ENCODE measurements around the gene CORT.

Gene CORT

DNA sequence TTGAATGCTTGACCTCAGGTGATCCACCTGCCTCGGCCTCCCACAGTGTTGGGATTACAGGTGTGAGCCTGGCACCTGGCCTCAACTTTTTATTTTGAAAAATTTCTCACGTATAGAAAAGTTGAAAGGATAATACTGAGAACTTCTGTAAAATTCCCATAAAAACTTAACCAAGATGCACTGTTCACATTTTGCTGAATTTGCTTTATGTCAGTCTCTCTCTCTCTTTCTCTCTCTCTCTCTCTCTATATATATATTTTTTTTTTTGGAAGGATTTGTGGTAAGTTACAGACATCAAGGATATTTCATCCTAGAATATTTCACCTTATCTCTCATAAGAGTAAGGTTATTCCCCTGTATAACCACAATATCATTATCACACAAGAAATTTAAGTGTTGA, 30.8 kb downstream of the CORT start:
- peaks cover 0 to 2% of the 10 kb centered on the region in 2 experiments for H3K4me1 ChIP-seq (ENCODE audit: control insufficient read depth in 1 of 2, insufficient read depth in 2 of 2, low read length in 2 of 2)

DNA sequence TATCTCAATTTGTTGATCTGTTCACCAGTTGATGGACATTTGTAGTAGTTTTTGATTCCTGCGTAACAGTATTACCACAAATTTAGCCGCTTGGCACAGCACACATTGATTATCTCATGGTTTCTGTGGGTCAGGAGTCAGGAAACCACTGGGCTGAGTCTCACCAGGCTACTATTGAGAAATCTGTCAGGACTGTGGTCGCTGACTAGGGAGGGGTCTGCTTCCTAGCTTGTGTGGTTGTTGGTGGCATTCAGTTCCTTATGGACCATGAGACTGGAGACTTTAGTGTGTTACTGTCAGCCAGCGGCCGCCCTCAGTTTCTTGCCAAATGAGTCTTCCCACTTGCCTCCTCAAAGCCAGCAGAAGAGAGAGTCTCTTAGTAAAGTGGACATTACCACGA, 34.7 kb downstream of the CORT start:
- H3K36me3 ChIP-seq (ENCODE audit: control insufficient read depth in 1 of 2, insufficient read depth in 2 of 2, low read length in 2 of 2), result peaks cover 0 to 2% of the 10 kb centered on the region in 2 experiments
- no peak overlapping the region for H3K27ac ChIP-seq (ENCODE audit: low read depth, low read length)
- H4K8ac ChIP-seq (ENCODE audit: low read depth, low read length), result no peak overlapping the region
- H3K4ac ChIP-seq (ENCODE audit: low read depth, low read length), result peak overlapping the region; percentile 5
- H3K9ac ChIP-seq (ENCODE audit: low read length), result no peak overlapping the region
- H3K79me2 ChIP-seq (ENCODE audit: control insufficient read depth, insufficient read depth, low read length, poor library complexity), result no peaks in the 10 kb centered on the region
- H3K27me3 ChIP-seq (ENCODE audit: insufficient read depth, low read length), result no peaks in the 10 kb centered on the region
- no peak overlapping the region for H3K4me2 ChIP-seq (ENCODE audit: low read length)
- no peak overlapping the region for H4K91ac ChIP-seq (ENCODE audit: low read depth, low read length)
- no peak overlapping the region for H2BK12ac ChIP-seq (ENCODE audit: low read length)
- H3K9me3 ChIP-seq (ENCODE audit: insufficient read depth, low read depth, low read length), result no peaks in the 10 kb centered on the region
- peak in 1 of 2 donors; percentile 6 for DNase-seq
- no peak overlapping the region for H3K4me3 ChIP-seq (ENCODE audit: low read depth, low read length)
- H3K23ac ChIP-seq (ENCODE audit: low read length), result no peak overlapping the region
- H2AK5ac ChIP-seq (ENCODE audit: low read length), result no peak overlapping the region
- no peaks in the 10 kb centered on the region for H3K79me1 ChIP-seq (ENCODE audit: low read length)
- H3K14ac ChIP-seq (ENCODE audit: low read length), result no peak overlapping the region
- WGBS (ENCODE audit: extremely low coverage, insufficient coverage, insufficient read length), result no CpG with 5 or more reads among the region's 6 CpGs
- no peak overlapping the region for H2BK5ac ChIP-seq (ENCODE audit: low read depth, low read length, poor library complexity)
- no peak overlapping the region for H2BK120ac ChIP-seq (ENCODE audit: insufficient read depth, low read length, poor library complexity)
- H3K4me1 ChIP-seq (ENCODE audit: control insufficient read depth in 1 of 2, insufficient read depth in 2 of 2, low read length in 2 of 2), result no peaks in the 10 kb centered on the region
- H3K18ac ChIP-seq (ENCODE audit: low read length), result no peak overlapping the region
- no peak overlapping the region for H2AFZ ChIP-seq (ENCODE audit: insufficient read depth, low read length, poor library complexity)
- no peak overlapping the region for H4K12ac ChIP-seq (ENCODE audit: low read depth, low read length)

More for the DNA sequence above, 30.8 kb downstream of the CORT start:
- no peak overlapping the region for H3K4me2 ChIP-seq (ENCODE audit: low read length)
- no peak overlapping the region for H4K12ac ChIP-seq (ENCODE audit: low read depth, low read length)
- peaks cover 0 to 3% of the 10 kb centered on the region in 2 experiments for H3K36me3 ChIP-seq (ENCODE audit: control insufficient read depth in 1 of 2, insufficient read depth in 2 of 2, low read length in 2 of 2)
- no peak overlapping the region for H2AFZ ChIP-seq (ENCODE audit: insufficient read depth, low read length, poor library complexity)
- no peak for DNase-seq
- H3K4ac ChIP-seq (ENCODE audit: low read depth, low read length), result no peak overlapping the region
- no peak overlapping the region for H3K14ac ChIP-seq (ENCODE audit: low read length)
- no peak overlapping the region for H3K23ac ChIP-seq (ENCODE audit: low read length)
- no peak overlapping the region for H3K9ac ChIP-seq (ENCODE audit: low read length)
- H2AK5ac ChIP-seq (ENCODE audit: low read length), result no peak overlapping the region
- H3K9me3 ChIP-seq (ENCODE audit: insufficient read depth, low read depth, low read length), result no peaks in the 10 kb centered on the region
- no peaks in the 10 kb centered on the region for H3K79me2 ChIP-seq (ENCODE audit: control insufficient read depth, insufficient read depth, low read length, poor library complexity)
- no peak overlapping the region for H2BK12ac ChIP-seq (ENCODE audit: low read length)
- H3K4me3 ChIP-seq (ENCODE audit: low read depth, low read length), result no peak overlapping the region
- H3K27ac ChIP-seq (ENCODE audit: low read depth, low read length), result no peak overlapping the region
- H4K91ac ChIP-seq (ENCODE audit: low read depth, low read length), result no peak overlapping the region
- WGBS (ENCODE audit: extremely low coverage, insufficient coverage, insufficient read length), result no CpG with 5 or more reads among the region's 2 CpGs
- no peak overlapping the region for H2BK5ac ChIP-seq (ENCODE audit: low read depth, low read length, poor library complexity)
- no peak overlapping the region for H3K18ac ChIP-seq (ENCODE audit: low read length)
- no peaks in the 10 kb centered on the region for H3K27me3 ChIP-seq (ENCODE audit: insufficient read depth, low read length)
- no peak overlapping the region for H2BK120ac ChIP-seq (ENCODE audit: insufficient read depth, low read length, poor library complexity)
- no peak overlapping the region for H4K8ac ChIP-seq (ENCODE audit: low read depth, low read length)
- H3K79me1 ChIP-seq (ENCODE audit: low read length), result no peaks in the 10 kb centered on the region

DNA sequence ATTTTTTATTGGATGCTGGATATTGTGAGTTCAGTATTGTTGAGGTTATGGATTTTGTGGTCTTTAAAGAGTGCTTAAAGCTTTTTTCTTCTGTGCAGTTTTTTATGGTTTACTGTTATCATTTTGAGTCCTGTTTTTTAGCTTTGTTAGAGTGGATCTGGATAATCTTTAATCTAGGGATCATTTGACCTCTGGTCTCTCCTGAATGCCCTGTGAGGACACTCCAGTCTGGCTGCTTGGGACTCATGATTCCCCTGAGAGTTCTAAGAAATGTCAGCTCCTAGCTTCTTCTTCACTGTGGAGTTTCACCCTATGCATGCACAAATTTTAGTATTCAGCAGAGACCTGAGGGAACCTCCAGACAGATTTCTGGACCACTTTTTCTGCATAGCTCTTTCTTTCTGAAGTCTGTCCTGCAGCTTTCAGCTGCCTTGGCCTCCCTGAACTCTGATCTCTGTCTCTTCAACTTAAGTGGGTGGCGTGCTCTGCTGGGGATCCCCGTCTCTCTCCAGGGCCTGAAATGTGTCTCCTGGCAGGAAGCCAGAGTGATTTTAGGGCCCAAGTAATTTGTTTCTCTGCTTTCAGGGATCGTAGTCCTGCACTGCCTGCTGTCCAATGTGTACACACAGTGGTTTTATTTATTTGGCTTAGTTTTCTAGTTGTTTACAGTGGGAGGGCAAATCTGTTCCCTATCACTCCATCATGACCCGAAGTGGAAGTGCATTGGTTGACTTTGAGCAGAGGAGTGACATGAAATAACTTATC, 39.6 kb downstream of the CORT start:
- no peaks in the 10 kb centered on the region for H3K4me1 ChIP-seq (ENCODE audit: control insufficient read depth in 1 of 2, insufficient read depth in 2 of 2, low read length in 2 of 2)
- H4K8ac ChIP-seq (ENCODE audit: low read depth, low read length), result no peak overlapping the region
- no peak overlapping the region for H3K4me3 ChIP-seq (ENCODE audit: low read depth, low read length)
- no CpG with 5 or more reads among the region's 4 CpGs for WGBS (ENCODE audit: extremely low coverage, insufficient coverage, insufficient read length)
- no peak for DNase-seq
- H3K36me3 ChIP-seq (ENCODE audit: control insufficient read depth in 1 of 2, insufficient read depth in 2 of 2, low read length in 2 of 2), result no peaks in the 10 kb centered on the region
- H3K27me3 ChIP-seq (ENCODE audit: insufficient read depth, low read length), result no peaks in the 10 kb centered on the region
- H4K12ac ChIP-seq (ENCODE audit: low read depth, low read length), result no peak overlapping the region
- H2BK5ac ChIP-seq (ENCODE audit: low read depth, low read length, poor library complexity), result no peak overlapping the region
- no peak overlapping the region for H2BK120ac ChIP-seq (ENCODE audit: insufficient read depth, low read length, poor library complexity)
- no peak overlapping the region for H3K4ac ChIP-seq (ENCODE audit: low read depth, low read length)
- H2AFZ ChIP-seq (ENCODE audit: insufficient read depth, low read length, poor library complexity), result no peak overlapping the region
- no peak overlapping the region for H3K18ac ChIP-seq (ENCODE audit: low read length)
- H3K9me3 ChIP-seq (ENCODE audit: insufficient read depth, low read depth, low read length), result no peaks in the 10 kb centered on the region
- no peak overlapping the region for H3K23ac ChIP-seq (ENCODE audit: low read length)
- H3K14ac ChIP-seq (ENCODE audit: low read length), result no peak overlapping the region
- no peak overlapping the region for H2BK12ac ChIP-seq (ENCODE audit: low read length)
- no peaks in the 10 kb centered on the region for H3K79me2 ChIP-seq (ENCODE audit: control insufficient read depth, insufficient read depth, low read length, poor library complexity)
- no peak overlapping the region for H3K27ac ChIP-seq (ENCODE audit: low read depth, low read length)
- H3K4me2 ChIP-seq (ENCODE audit: low read length), result no peak overlapping the region
- no peaks in the 10 kb centered on the region for H3K79me1 ChIP-seq (ENCODE audit: low read length)
- no peak overlapping the region for H2AK5ac ChIP-seq (ENCODE audit: low read length)
- no peak overlapping the region for H3K9ac ChIP-seq (ENCODE audit: low read length)
- H4K91ac ChIP-seq (ENCODE audit: low read depth, low read length), result no peak overlapping the region

GRCh38 chr1:10490286-10490970, 40.6 kb downstream of the CORT start:
- H3K36me3 ChIP-seq (ENCODE audit: control insufficient read depth in 1 of 2, insufficient read depth in 2 of 2, low read length in 2 of 2), result no peaks in the 10 kb centered on the region
- no CpG with 5 or more reads among the region's 12 CpGs for WGBS (ENCODE audit: extremely low coverage, insufficient coverage, insufficient read length)
- H3K14ac ChIP-seq (ENCODE audit: low read length), result no peak overlapping the region
- no peak overlapping the region for H3K4ac ChIP-seq (ENCODE audit: low read depth, low read length)
- no peak overlapping the region for H4K91ac ChIP-seq (ENCODE audit: low read depth, low read length)
- H3K27me3 ChIP-seq (ENCODE audit: insufficient read depth, low read length), result no peaks in the 10 kb centered on the region
- H3K79me1 ChIP-seq (ENCODE audit: low read length), result no peaks in the 10 kb centered on the region
- no peak overlapping the region for H3K9ac ChIP-seq (ENCODE audit: low read length)
- H2AFZ ChIP-seq (ENCODE audit: insufficient read depth, low read length, poor library complexity), result no peak overlapping the region
- H3K23ac ChIP-seq (ENCODE audit: low read length), result no peak overlapping the region
- H3K4me3 ChIP-seq (ENCODE audit: low read depth, low read length), result no peak overlapping the region
- no peak overlapping the region for H3K4me2 ChIP-seq (ENCODE audit: low read length)
- H2BK120ac ChIP-seq (ENCODE audit: insufficient read depth, low read length, poor library complexity), result no peak overlapping the region
- DNase-seq, result no peak
- H4K8ac ChIP-seq (ENCODE audit: low read depth, low read length), result no peak overlapping the region
- H4K12ac ChIP-seq (ENCODE audit: low read depth, low read length), result no peak overlapping the region
- no peak overlapping the region for H2BK12ac ChIP-seq (ENCODE audit: low read length)
- peaks cover 2% of the 10 kb centered on the region in 2 experiments for H3K4me1 ChIP-seq (ENCODE audit: control insufficient read depth in 1 of 2, insufficient read depth in 2 of 2, low read length in 2 of 2)
- H3K9me3 ChIP-seq (ENCODE audit: insufficient read depth, low read depth, low read length), result no peaks in the 10 kb centered on the region
- no peaks in the 10 kb centered on the region for H3K79me2 ChIP-seq (ENCODE audit: control insufficient read depth, insufficient read depth, low read length, poor library complexity)
- no peak overlapping the region for H2BK5ac ChIP-seq (ENCODE audit: low read depth, low read length, poor library complexity)
- no peak overlapping the region for H3K18ac ChIP-seq (ENCODE audit: low read length)
- no peak overlapping the region for H3K27ac ChIP-seq (ENCODE audit: low read depth, low read length)
- H2AK5ac ChIP-seq (ENCODE audit: low read length), result no peak overlapping the region
